Measurements from ENCODE around the gene PARP15.

The PARP15 gene

DNA sequence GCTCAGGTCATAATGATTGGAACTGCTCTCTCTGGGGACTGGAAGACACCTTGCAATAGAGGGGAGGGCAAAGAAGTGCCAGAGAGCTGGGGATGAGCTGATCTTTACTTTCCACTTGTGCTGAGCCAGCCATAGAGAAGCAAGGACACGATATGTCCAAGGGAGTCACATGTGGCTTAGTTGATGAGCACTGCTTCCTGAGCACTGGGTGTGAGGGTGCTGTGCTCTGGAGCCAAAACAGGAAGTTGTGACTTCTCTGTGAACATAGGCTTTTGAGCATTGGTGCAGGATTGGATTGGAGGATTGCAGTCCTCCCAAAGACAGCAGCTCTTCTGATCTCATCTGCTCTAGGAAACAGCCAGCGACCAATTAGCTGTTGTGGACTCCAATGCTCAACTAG lies 109.8 kb downstream of the PARP15 start:
- no peak for TF ChIP-seq JUND (IDR thresholded peaks at IDR 0.05; ENCODE audit: low read depth)
- DNase-seq (ENCODE audit: low read depth in 1 of 2, low spot score in 1 of 2): no peak
- in situ Hi-C loops (cut with HindIII; ENCODE audit: low pct_unique_long_range_greater_than_20kb, low sequenced_read_pairs): no loop called here

Data from T47D (cell line).